Stimulated activated naive CD8-positive, alpha-beta T cell treated with anti-CD3 and anti-CD28 coated beads, Interleukin-15, Interleukin-2, amounts not matched to agents 100 ng/mL and 50 ng/mL, for 24 hours (primary cell): Measurements from ENCODE around the gene TMEM168.

Experiments
- H3K27ac Mint-ChIP-seq: one replicate; pipeline ENCODE4 v1.8.0; 2021; ENCODE audit warnings: mild to moderate bottlenecking, mixed read lengths
- H3K27me3 Mint-ChIP-seq: one replicate; pipeline ENCODE4 v1.8.0; 2021; ENCODE audit warnings: mixed read lengths
- H3K36me3 Mint-ChIP-seq: one replicate; pipeline ENCODE4 v1.8.0; 2021; ENCODE audit warnings: low read depth, mixed read lengths
- H3K4me1 Mint-ChIP-seq: one replicate; pipeline ENCODE4 v1.8.0; 2021; ENCODE audit warnings: low read depth, mixed read lengths
- H3K4me3 Mint-ChIP-seq: one replicate; pipeline ENCODE4 v1.8.0; 2021; ENCODE audit warnings: mild to moderate bottlenecking, mixed read lengths
- H3K9me3 Mint-ChIP-seq: one replicate; pipeline ENCODE4 v1.8.0; 2021; ENCODE audit warnings: mixed read lengths

Gene TMEM168

DNA sequence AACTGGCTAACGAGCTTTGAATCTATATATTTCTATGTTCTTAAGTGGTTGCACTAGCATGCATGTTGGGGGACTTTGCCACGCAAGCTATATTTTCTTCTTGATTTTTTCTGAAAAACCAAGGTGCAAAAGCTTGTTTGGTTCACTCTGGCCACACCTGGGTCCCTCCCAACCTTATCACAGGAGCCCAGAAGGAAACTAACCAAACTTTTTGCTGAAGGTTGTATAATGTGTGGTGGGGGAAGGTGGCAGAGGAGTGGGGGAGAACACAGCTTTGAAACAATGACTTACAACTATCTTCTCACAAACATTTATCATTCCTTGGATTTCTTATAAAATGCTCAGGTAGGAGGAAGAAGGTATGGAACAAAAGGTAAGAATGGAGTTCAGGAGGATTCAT, 75.3 kb downstream of the TMEM168 start:
- Mint-ChIP-seq H3K4me1 (no peaks in the 10 kb centered on the region), H3K27me3 (no peaks in the 10 kb centered on the region), H3K27ac (no peak overlapping the region), H3K36me3 (no peaks in the 10 kb centered on the region), H3K9me3 (no peaks in the 10 kb centered on the region), H3K4me3 (no peak overlapping the region)
